ENCODE measurements around the gene NOLC1. TPM values are rescaled to one million over a fixed set of nuclear protein-coding genes. Genes with fewer than 3 reads are reported as not detected.

Gene NOLC1
- total RNA-seq, 1 donor from 2014 or later, result 32.4 TPM

DNA sequence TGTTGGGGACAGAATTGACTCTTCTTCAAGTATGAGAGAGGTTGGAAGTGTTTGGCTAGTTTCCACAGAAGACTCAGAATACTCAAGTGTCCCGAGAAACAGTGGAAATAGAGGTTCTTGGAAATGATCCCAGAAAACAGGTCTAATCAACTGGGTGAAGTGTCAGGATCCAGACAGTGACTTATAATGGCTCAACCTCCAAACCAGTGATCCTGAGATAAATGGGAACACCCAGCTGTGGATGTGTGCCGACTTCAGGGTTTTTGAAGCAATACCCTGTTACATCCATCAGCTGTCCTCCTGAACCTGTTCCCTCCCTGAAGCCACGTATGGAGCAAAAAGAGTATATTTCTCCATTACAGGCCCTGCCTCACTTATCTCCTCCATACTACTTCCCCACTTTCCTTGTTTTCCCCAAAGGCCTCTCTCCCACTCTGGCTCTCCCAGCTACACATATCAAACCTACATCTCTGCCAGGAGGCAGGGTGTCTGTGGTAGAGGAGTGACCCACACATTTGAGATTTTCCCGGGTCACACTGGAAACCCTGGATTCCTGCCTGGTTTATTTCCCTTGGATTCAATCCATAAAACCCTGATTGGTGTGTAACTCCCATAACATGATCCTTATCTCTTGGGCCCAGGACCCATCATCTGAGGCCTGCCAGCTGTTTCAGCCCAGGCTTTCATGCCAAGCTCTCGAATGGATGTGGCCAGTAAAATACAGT, 56.3 kb downstream of the NOLC1 start:
- DNase-seq, result no peak

GRCh38 chr10:102211615-102212299, 59.6 kb downstream of the NOLC1 start:
- no peak for DNase-seq

Other genes starting within 250 kb of the NOLC1 start
- 25.1 TPM for gene ARMH3, start 96.2 kb upstream of the NOLC1 start, total RNA-seq
- 17.5 TPM for gene HPS6, start 87.0 kb upstream of the NOLC1 start, total RNA-seq
- 70.8 TPM for gene LDB1, start 32.0 kb upstream of the NOLC1 start, total RNA-seq
- 8.4 TPM for gene PPRC1, start 19.3 kb upstream of the NOLC1 start, total RNA-seq
- 0.16 TPM for gene ELOVL3, start 73.9 kb downstream of the NOLC1 start, total RNA-seq
- not detected for gene PITX3, start 89.1 kb downstream of the NOLC1 start, total RNA-seq
- 16.5 TPM for gene GBF1, start 93.1 kb downstream of the NOLC1 start, total RNA-seq
- gene NFKB2, start 243.3 kb downstream of the NOLC1 start, total RNA-seq, result 2.2 TPM

All from occipital lobe (tissue), 2 donors.